ENCODE results near the gene CHFR.

- TF ChIP-seq CTCF (IDR thresholded peaks at IDR 0.05; ENCODE audit: borderline replicate concordance, extremely low read depth, low read length, poor library complexity, severe bottlenecking): no peak
- TF ChIP-seq EZH2 (IDR thresholded peaks at IDR 0.05; ENCODE audit: borderline replicate concordance, low read depth, low read length, severe bottlenecking): no peak
These were observed 46.3 kb downstream of the CHFR start for GRCh38 chr12:132841151-132841550.

Measured in DND-41 (cell line).